IMR-90 (cell line): ENCODE measurements around the gene ATXN10. TPM values are rescaled to one million over a fixed set of nuclear protein-coding genes. Genes with fewer than 3 reads are reported as not detected.

ENCODE experiments used
- ATAC-seq: fragments of 200-7000 bp; cut with Tn5 transposase; 2 replicates; pipeline ENCODE4 v1.9.1; 2020; ENCODE audit warnings: low read depth, mild to moderate bottlenecking, moderate library complexity
- BruUV-seq: library from RNA; stranded (reverse); fragments of 400-500 nt; replicated peaks from 2 replicates; lab custom pipeline; 2021; lab: Mats Ljungman, UMichigan
- CTCF ChIA-PET: fragments of 300-600 bp; formaldehyde crosslinking; extraction: SDS; loops from one replicate; lab custom pipeline; 2021; ENCODE audit warnings: antibody characterized with exemption; lab: Yijun Ruan, JAX
- POLR2A ChIA-PET: fragments of 300-600 bp; sonication (Branson Sonifier 250); formaldehyde crosslinking; loops from one replicate; lab custom pipeline; 2022; ENCODE audit warnings: antibody characterized with exemption; ENCODE audit not compliant: unreplicated experiment; lab: Charles Lee
- DNase-seq: peaks from one replicate; pipeline ENCODE4 v3.0.0; 2013
- H2AFZ ChIP-seq: replicated peaks from 2 replicates; pipeline ENCODE3; 2013; ENCODE audit warnings: low read length, mild to moderate bottlenecking; ENCODE audit not compliant: poor library complexity
- H2AK5ac ChIP-seq: 2 replicates; pipeline ENCODE4 v1.6.1; 2013; ENCODE audit warnings: low read depth, low read length, inconsistent platforms
- H2AK9ac ChIP-seq: replicated peaks from 2 replicates; pipeline ENCODE3; 2013; ENCODE audit warnings: mild to moderate bottlenecking, low read depth, low read length, moderate library complexity; ENCODE audit not compliant: poor library complexity
- H2BK120ac ChIP-seq: 2 replicates; pipeline ENCODE4 v1.6.1; 2013; ENCODE audit warnings: low read depth, low read length, inconsistent platforms
- H2BK15ac ChIP-seq: 3 replicates; pipeline ENCODE4 v1.6.1; 2013; ENCODE audit warnings: low read depth, low read length, inconsistent platforms
- H2BK20ac ChIP-seq: 2 replicates; pipeline ENCODE4 v1.6.1; 2013; ENCODE audit warnings: low read depth, mild to moderate bottlenecking, inconsistent platforms, low read length, moderate library complexity
- H2BK5ac ChIP-seq: 2 replicates; pipeline ENCODE4 v1.6.1; 2013; ENCODE audit warnings: mild to moderate bottlenecking, low read depth, low read length, inconsistent platforms; ENCODE audit not compliant: poor library complexity, severe bottlenecking
- H3K14ac ChIP-seq: replicated peaks from 2 replicates; pipeline ENCODE4 v1.6.1; 2013; ENCODE audit warnings: low read depth, low read length, inconsistent platforms
- H3K18ac ChIP-seq: 2 replicates; pipeline ENCODE4 v1.6.1; 2013; ENCODE audit warnings: low read depth, low read length, control low read depth
- H3K23ac ChIP-seq: 2 replicates; pipeline ENCODE4 v1.6.1; 2013; ENCODE audit warnings: low read depth, low read length, inconsistent platforms
- H3K27ac ChIP-seq: 2 replicates; pipeline ENCODE4 v1.5.1; 2013; ENCODE audit warnings: mild to moderate bottlenecking, control low read depth, low read length; ENCODE audit not compliant: insufficient read depth
- H3K27me3 ChIP-seq: 2 replicates; pipeline ENCODE4 v1.6.1; 2013; ENCODE audit warnings: low read length; ENCODE audit not compliant: control insufficient read depth, insufficient read depth
- H3K36me3 ChIP-seq: 2 replicates; pipeline ENCODE4 v1.6.1; 2013; ENCODE audit warnings: low read length, mixed read lengths; ENCODE audit not compliant: control insufficient read depth, insufficient read depth
- H3K4ac ChIP-seq: 2 replicates; pipeline ENCODE4 v1.6.1; 2013; ENCODE audit warnings: low read depth, low read length, inconsistent platforms
- H3K4me1 ChIP-seq: 2 replicates; pipeline ENCODE4 v1.6.1; 2013; ENCODE audit warnings: low read length, mixed read lengths; ENCODE audit not compliant: control insufficient read depth, insufficient read depth
- H3K4me2 ChIP-seq: 2 replicates; pipeline ENCODE4 v1.6.1; 2013; ENCODE audit warnings: low read depth, mild to moderate bottlenecking, control low read depth, low read length, moderate library complexity
- H3K4me3 ChIP-seq: 2 replicates; pipeline ENCODE4 v1.5.1; 2013; ENCODE audit warnings: low read depth, mild to moderate bottlenecking, control low read depth, low read length, moderate library complexity; ENCODE audit not compliant: insufficient read depth
- H3K56ac ChIP-seq: 2 replicates; pipeline ENCODE4 v1.6.1; 2013; ENCODE audit warnings: low read length, inconsistent platforms; ENCODE audit not compliant: insufficient read depth; ENCODE audit errors: extremely low read depth
- H3K79me1 ChIP-seq, 2 experiments: 2 replicates each; pipeline ENCODE4 v1.6.1; 2013; ENCODE audit warnings: low read length in 2 of 2, inconsistent platforms in 1 of 2, low read depth in 1 of 2
- H3K9ac ChIP-seq: 2 replicates; pipeline ENCODE4 v1.6.1; 2013; ENCODE audit warnings: low read depth, low read length, control low read depth
- H3K9me1 ChIP-seq: 2 replicates; pipeline ENCODE4 v1.6.1; 2013; ENCODE audit warnings: low read length, inconsistent platforms; ENCODE audit not compliant: insufficient read depth
- H3K9me3 ChIP-seq: 2 replicates; pipeline ENCODE4 v1.6.1; 2013; ENCODE audit warnings: low read length; ENCODE audit not compliant: control insufficient read depth, insufficient read depth
- H4K20me1 ChIP-seq: 2 replicates; pipeline ENCODE4 v1.6.1; 2013; ENCODE audit warnings: low read length, inconsistent platforms; ENCODE audit not compliant: insufficient read depth
- H4K5ac ChIP-seq: 2 replicates; pipeline ENCODE4 v1.6.1; 2013; ENCODE audit warnings: mild to moderate bottlenecking, low read depth, low read length, control low read depth
- H4K8ac ChIP-seq, 2 experiments: 2 replicates each; pipeline ENCODE4 v1.6.1; 2013; ENCODE audit warnings: low read depth in 2 of 2, low read length in 2 of 2, control low read depth in 1 of 2, inconsistent platforms in 1 of 2
- H4K91ac ChIP-seq: 2 replicates; pipeline ENCODE4 v1.6.1; 2013; ENCODE audit warnings: low read depth, low read length, inconsistent platforms; ENCODE audit not compliant: insufficient read depth
- BHLHE40 ChIP-seq: fragments of 150-350 bp; IDR thresholded peaks from 2 replicates; pipeline ENCODE4 v1.6.1; 2016; ENCODE audit warnings: mild to moderate bottlenecking, low read depth, low read length
- CEBPB ChIP-seq: IDR thresholded peaks from 2 replicates; pipeline ENCODE4 v1.6.1; 2012; ENCODE audit warnings: low read depth, low read length, improper control_type of control experiment
- CHD1 ChIP-seq: IDR thresholded peaks from 2 replicates; pipeline ENCODE4 v1.6.1; 2012; ENCODE audit warnings: low read depth, low read length, improper control_type of control experiment
- FOS ChIP-seq: fragments of 150-350 bp; IDR thresholded peaks from 2 replicates; pipeline ENCODE4 v1.6.1; 2016; ENCODE audit warnings: low read depth, low read length
- MAFK ChIP-seq: IDR thresholded peaks from 2 replicates; pipeline ENCODE4 v1.6.1; 2012; ENCODE audit warnings: low read depth, low read length, improper control_type of control experiment
- MAZ ChIP-seq: IDR thresholded peaks from 2 replicates; pipeline ENCODE4 v1.6.1; 2012; ENCODE audit warnings: low read depth, mild to moderate bottlenecking, low read length, improper control_type of control experiment, moderate library complexity, borderline replicate concordance
- MXI1 ChIP-seq: IDR thresholded peaks from 2 replicates; pipeline ENCODE4 v1.6.1; 2012; ENCODE audit warnings: low read depth, mild to moderate bottlenecking, low read length, moderate library complexity, borderline replicate concordance
- NFE2L2 ChIP-seq: fragments of 150-350 bp; IDR thresholded peaks from 2 replicates; pipeline ENCODE4 v1.6.1; 2016; ENCODE audit warnings: low read depth, mild to moderate bottlenecking, low read length
- POLR2A ChIP-seq: IDR thresholded peaks from 2 replicates; pipeline ENCODE4 v1.6.1; 2012; ENCODE audit warnings: mild to moderate bottlenecking, low read depth, low read length
- RAD21 ChIP-seq: IDR thresholded peaks from 2 replicates; pipeline ENCODE4 v1.6.1; 2012; ENCODE audit warnings: low read length, improper control_type of control experiment
- RCOR1 ChIP-seq: IDR thresholded peaks from 2 replicates; pipeline ENCODE4 v1.6.1; 2012; ENCODE audit warnings: mild to moderate bottlenecking, low read length, improper control_type of control experiment; ENCODE audit not compliant: insufficient replicate concordance
- RFX5 ChIP-seq: IDR thresholded peaks from 2 replicates; pipeline ENCODE4 v1.8.0; 2012; ENCODE audit warnings: low read depth, mild to moderate bottlenecking, low read length, moderate library complexity
- USF2 ChIP-seq: fragments of 150-350 bp; IDR thresholded peaks from 2 replicates; pipeline ENCODE4 v1.6.1; 2017; ENCODE audit warnings: mild to moderate bottlenecking, antibody characterized with exemption, low read length, low read depth
- WGBS, 2 experiments: methylation state at CpG; one replicate each; pipeline versions ENCODE4 v1.1.5 to v1.1.7; 2013; ENCODE audit warnings: missing lambda C conversion rate in 2 of 2; ENCODE audit not compliant: insufficient read length in 1 of 2; ENCODE audit errors: extremely low coverage in 2 of 2; 5-methylcytosine and 5-hydroxymethylcytosine counted together
- dilution Hi-C: fragments of 300-500 bp; cut with HindIII; formaldehyde crosslinking; loops from one replicate; pipeline ENCODE4 v1.14.3; 2018; ENCODE audit warnings: low sequenced_read_pairs; ENCODE audit not compliant: unreplicated experiment
- in situ Hi-C: fragments of 300-500 bp; cut with MboI; formaldehyde crosslinking; loops from 3 replicates; pipeline ENCODE4 v1.14.3; 2019; ENCODE audit warnings: low sequenced_read_pairs, inconsistent platforms, mixed read lengths
- intact Hi-C: fragments of 100-400 bp; cut with micrococcal nuclease; formaldehyde crosslinking; loops from 2 replicates; pipeline ENCODE4 v1.10.0; 2022
- polyA plus RNA-seq, 3 experiments: library from polyadenylated mRNA; depleted of rRNA; stranded (reverse); fragments of >200 nt; gene quantifications; 2 replicates each; pipeline ENCODE4 v1.2.3, GENCODE V29; 2012; ENCODE audit warnings: low replicate concordance in 1 of 3
- total RNA-seq: library from RNA; depleted of rRNA; stranded (reverse); fragments of >200 nt; gene quantifications from 2 replicates; pipeline ENCODE4 v1.2.3, GENCODE V29; 2012

Gene ATXN10
- total and polyA plus RNA-seq, 2 of the 4 experiments (the other 2 are of a cell fraction): 116 to 231 TPM

- Histone ChIP-seq H4K8ac (no peak overlapping the region), H3K79me1 (no peaks in the 10 kb centered on the region), H3K36me3 (no peaks in the 10 kb centered on the region), H2BK15ac (no peak overlapping the region), H3K23ac (no peak overlapping the region), H3K14ac (no peak overlapping the region), H3K27ac (no peak overlapping the region), H3K4ac (no peak overlapping the region), H2BK120ac (no peak overlapping the region), H4K5ac (no peak overlapping the region), H3K4me1 (peaks cover 10% of the 10 kb centered on the region), H2AK9ac (no peak overlapping the region), H4K91ac (no peak overlapping the region), H3K9ac (no peak overlapping the region), H2AFZ (peak overlapping the region; percentile 21), H3K27me3 (peaks cover 29% of the 10 kb centered on the region), H2BK20ac (no peak overlapping the region), H2BK5ac (no peak overlapping the region), H3K4me2 (no peak overlapping the region), H3K9me3 (no peaks in the 10 kb centered on the region), H3K9me1 (no peaks in the 10 kb centered on the region; the same call in 1 of the 2 replicates), H3K4me3 (no peak overlapping the region), H2AK5ac (no peak overlapping the region), H4K20me1 (no peaks in the 10 kb centered on the region), H3K56ac (no peak overlapping the region), H3K18ac (no peak overlapping the region)
- no TSS peak for BruUV-seq
- DNase-seq (no peak), ATAC-seq (no peak)
- intact Hi-C loops (no loop called here), dilution Hi-C loops (no loop called here), in situ Hi-C loops (no loop called here)
- ChIA-PET CTCF (no interaction called here), POLR2A (no interaction called here)
- WGBS, 2 experiments: 88% methylated on average over 11 of the region's 22 CpGs; no CpG with 5 or more reads in 1 of the 2 experiments
- TF ChIP-seq MAFK (no peak), MXI1 (no peak), USF2 (no peak), CHD1 (no peak), RCOR1 (no peak), NFE2L2 (no peak), POLR2A (no peak), RFX5 (no peak), CEBPB (no peak), RAD21 (no peak), FOS (no peak), BHLHE40 (no peak), MAZ (no peak)
Observed at GRCh38 chr22:45891996-45892621, 220.5 kb downstream of the ATXN10 start.
